ENCODE data around the gene SPACA4. TPM values are rescaled to one million over a fixed set of nuclear protein-coding genes. Genes with fewer than 3 reads are reported as not detected.

Gene SPACA4
- total RNA-seq, 4 donors from 2014 or later: not detected

DNA sequence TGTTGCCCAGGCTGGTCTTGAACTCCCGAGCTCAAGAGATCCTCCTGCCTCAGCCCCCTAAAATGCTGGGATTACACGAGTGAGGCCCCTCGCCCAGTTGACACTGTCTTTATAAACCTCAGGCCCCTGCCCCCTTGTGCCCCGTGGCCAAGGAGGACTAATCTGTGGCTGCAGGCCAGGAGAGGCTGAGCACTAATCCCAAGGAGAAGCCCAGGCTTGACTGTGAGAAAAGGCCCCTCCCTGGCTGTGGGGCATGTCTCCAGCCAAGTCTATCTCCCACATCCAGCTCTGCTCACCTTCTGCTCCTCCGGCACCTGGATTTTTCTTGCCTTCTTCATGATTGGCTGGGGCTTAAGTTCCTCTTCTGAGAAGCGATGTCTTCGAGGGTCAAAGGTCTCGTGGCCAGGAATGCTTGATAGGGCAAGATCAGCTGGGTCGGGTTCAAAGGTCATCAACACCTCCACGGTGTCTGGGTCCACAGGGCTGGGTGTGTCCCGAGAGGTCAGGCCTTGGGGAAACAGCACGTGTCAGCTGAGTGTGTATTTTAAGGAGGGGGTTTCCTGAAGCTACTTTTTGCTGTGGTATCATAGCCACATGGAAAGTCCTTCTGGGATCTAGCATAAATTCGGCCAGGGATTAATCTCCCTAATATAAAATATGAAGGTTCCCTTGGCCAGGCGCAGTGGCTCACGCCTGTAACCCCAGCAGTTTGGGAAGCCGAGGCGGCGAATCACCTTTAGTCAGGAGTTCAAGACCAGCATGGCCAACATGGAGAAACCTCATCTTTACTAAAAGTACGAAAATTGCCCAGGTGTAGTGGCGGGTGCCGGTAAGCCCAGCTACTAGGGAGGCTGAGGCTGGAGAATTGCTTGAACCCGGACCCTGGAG lies 26.9 kb downstream of the SPACA4 start:
- no peak for DNase-seq (ENCODE audit: extremely low spot score)
- peaks cover 64 to 90% (median 86%) of the 10 kb centered on the region in 4 donors for H3K4me1 ChIP-seq
- intact Hi-C loops (cut with DNase I): no loop called here

DNA sequence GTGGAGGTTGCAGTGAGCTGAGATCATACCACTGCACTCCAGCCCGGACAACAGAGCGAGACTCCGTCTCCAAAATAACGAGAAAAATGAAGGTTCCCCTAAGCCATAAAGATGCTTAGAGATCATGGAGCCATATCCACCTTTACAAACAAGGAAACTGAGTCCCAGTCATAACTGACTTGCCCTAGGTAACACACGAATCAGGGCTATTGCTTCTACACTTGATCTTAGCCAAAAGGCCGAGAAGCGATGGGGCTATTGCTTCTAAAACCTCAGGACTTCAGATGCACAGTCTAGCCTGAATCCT lies 27.4 kb downstream of the SPACA4 start:
- 36% methylated on average over 7 of the region's 7 CpGs for WGBS
- peak overlapping the region; percentile 63 to 81 (median 78) for H3K4me3 ChIP-seq

More for the DNA sequence above, 26.9 kb downstream of the SPACA4 start:
- TF ChIP-seq POLR2A (IDR thresholded peaks at IDR 0.05; ENCODE audit: low read depth) (no peak), EP300 (IDR thresholded peaks at IDR 0.05) (no peak), POLR2AphosphoS5 (IDR thresholded peaks at IDR 0.05) (no peak)
- TF ChIP-seq, protein P1, sequence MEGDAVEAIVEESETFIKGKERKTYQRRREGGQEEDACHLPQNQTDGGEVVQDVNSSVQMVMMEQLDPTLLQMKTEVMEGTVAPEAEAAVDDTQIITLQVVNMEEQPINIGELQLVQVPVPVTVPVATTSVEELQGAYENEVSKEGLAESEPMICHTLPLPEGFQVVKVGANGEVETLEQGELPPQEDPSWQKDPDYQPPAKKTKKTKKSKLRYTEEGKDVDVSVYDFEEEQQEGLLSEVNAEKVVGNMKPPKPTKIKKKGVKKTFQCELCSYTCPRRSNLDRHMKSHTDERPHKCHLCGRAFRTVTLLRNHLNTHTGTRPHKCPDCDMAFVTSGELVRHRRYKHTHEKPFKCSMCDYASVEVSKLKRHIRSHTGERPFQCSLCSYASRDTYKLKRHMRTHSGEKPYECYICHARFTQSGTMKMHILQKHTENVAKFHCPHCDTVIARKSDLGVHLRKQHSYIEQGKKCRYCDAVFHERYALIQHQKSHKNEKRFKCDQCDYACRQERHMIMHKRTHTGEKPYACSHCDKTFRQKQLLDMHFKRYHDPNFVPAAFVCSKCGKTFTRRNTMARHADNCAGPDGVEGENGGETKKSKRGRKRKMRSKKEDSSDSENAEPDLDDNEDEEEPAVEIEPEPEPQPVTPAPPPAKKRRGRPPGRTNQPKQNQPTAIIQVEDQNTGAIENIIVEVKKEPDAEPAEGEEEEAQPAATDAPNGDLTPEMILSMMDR (IDR thresholded peaks at IDR 0.05): no peak
- H3K9me3 ChIP-seq: no peaks in the 10 kb centered on the region
- peaks cover 0 to 35% (median 0%) of the 10 kb centered on the region in 4 donors for H3K36me3 ChIP-seq
- no peaks in the 10 kb centered on the region for H3K27me3 ChIP-seq
- H3K4me3 ChIP-seq: peak overlapping the region in 3 of 4 donors; percentile 78 to 81 (median 79)
- peak overlapping the region; percentile 95 to 100 (median 96) for H3K27ac ChIP-seq (replicated peaks in 1 of 4)
- WGBS: 73% methylated on average over 18 of the region's 22 CpGs

DNA sequence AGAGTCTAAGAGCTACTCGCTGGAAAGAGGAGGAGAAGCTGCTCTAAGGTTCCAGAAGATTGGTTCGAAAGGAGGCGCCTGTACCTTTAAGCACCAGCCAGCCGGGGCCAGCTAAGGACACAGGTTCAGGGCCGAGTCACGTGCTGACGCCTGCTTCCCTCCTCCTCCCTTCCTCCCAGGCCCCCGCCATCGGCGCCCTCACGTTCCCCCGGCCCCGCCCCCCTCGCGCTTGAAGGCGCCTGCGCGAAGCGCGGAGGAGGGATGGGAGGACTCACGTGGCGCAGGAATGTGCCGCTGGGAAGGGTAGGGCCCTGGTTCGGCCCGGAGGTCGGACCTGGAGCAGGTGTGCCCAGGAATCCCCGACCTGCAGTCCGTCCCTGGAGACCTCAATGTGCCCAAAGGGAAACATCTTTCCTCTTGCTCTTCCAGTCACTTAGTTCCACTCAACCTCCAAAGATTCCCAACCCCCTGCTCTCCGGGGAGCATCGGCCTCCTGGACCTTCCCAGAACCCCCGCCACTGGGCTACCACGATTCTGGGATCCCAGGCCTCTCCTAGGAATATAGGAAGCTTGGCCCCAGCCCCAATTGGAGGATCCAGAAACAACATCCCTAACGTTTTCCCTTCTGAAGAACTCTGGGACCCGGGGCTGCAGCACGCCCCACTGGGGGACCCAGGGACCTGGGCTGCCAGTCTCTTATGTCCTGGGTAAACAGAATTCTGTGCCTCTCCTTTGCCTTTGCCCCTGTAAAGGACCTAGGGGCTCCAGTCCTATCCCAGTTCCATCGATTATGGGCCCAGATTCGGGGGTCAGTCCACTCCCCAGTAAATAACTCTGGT lies 28.1 kb downstream of the SPACA4 start:
- H3K4me1 ChIP-seq: peaks cover 67 to 88% (median 86%) of the 10 kb centered on the region in 4 donors
- intact Hi-C loops (cut with DNase I): no loop called here

More for the DNA sequence above, 27.4 kb downstream of the SPACA4 start:
- H3K36me3 ChIP-seq: peaks cover 0 to 31% (median 0%) of the 10 kb centered on the region in 4 donors
- intact Hi-C loops (cut with DNase I): no loop called here
- peaks cover 69 to 92% (median 89%) of the 10 kb centered on the region in 4 donors for H3K4me1 ChIP-seq
- no peaks in the 10 kb centered on the region for H3K27me3 ChIP-seq
- TF ChIP-seq POLR2AphosphoS5 (IDR thresholded peaks at IDR 0.05) (no peak), POLR2A (IDR thresholded peaks at IDR 0.05; ENCODE audit: low read depth) (no peak), EP300 (IDR thresholded peaks at IDR 0.05) (no peak)
- TF ChIP-seq, protein P1 (IDR thresholded peaks at IDR 0.05): no peak
- no peaks in the 10 kb centered on the region for H3K9me3 ChIP-seq
- peak overlapping the region; percentile 95 to 100 (median 96) for H3K27ac ChIP-seq (replicated peaks in 1 of 4)
- no peak for DNase-seq (ENCODE audit: extremely low spot score)

DNA sequence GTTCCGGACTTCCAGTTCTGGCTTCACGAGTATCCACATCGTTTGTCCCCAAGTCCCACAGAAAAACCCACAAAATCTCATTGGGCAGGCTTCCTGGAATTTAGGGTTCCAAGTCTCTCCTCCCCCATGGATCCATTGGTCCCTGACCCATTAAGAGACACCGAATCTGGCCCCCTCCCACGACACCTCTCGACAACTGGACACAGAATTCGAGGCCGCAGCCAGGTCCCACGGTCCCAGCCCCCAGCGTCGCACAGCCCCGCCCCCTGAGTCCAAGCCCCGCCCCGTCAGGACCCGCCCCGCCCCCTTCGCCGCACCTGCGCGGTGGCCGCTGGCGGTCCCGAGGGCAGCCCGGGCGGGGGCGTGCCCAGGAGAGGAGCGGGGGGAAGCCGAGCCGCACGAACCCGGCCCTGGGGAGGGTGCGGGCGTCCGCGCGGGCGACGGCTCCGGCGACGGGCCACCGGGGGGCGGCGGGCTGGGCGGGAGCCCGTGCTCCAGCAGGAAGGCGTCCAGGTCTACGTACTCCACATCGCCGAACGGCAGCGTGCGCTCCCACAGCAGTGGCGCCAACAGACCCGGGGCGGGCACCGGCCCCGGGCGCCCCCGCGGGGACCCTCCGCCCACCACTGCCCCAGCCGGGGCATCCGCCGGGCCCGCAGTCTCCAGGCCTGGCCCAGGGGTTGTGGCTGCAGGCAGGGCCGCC lies 28.9 kb downstream of the SPACA4 start:
- H3K27ac ChIP-seq (replicated peaks in 1 of 4): peak overlapping the region; percentile 95 to 100 (median 96)
- H3K36me3 ChIP-seq: peaks cover 0 to 19% (median 0%) of the 10 kb centered on the region in 4 donors
- intact Hi-C loops (cut with DNase I): no loop called here
- TF ChIP-seq EP300 (IDR thresholded peaks at IDR 0.05) (no peak), POLR2A (IDR thresholded peaks at IDR 0.05; ENCODE audit: low read depth) (no peak), POLR2AphosphoS5 (IDR thresholded peaks at IDR 0.05) (peak; percentile 68 to 90)
- TF ChIP-seq, protein P1 (IDR thresholded peaks at IDR 0.05): no peak
- peaks cover 59 to 85% (median 78%) of the 10 kb centered on the region in 4 donors for H3K4me1 ChIP-seq
- H3K9me3 ChIP-seq: no peaks in the 10 kb centered on the region
- 2% methylated on average over 8 of the region's 67 CpGs for WGBS
- H3K4me3 ChIP-seq: peak overlapping the region; percentile 63 to 81 (median 78)
- H3K27me3 ChIP-seq: no peaks in the 10 kb centered on the region
- no peak for DNase-seq (ENCODE audit: extremely low spot score)

More for the DNA sequence above, 28.1 kb downstream of the SPACA4 start:
- Histone ChIP-seq H3K27ac (replicated peaks in 1 of 4) (peak overlapping the region; percentile 95 to 100 (median 96)), H3K36me3 (peaks cover 0 to 25% (median 0%) of the 10 kb centered on the region in 4 donors), H3K27me3 (no peaks in the 10 kb centered on the region), H3K4me3 (peak overlapping the region; percentile 63 to 81 (median 78)), H3K9me3 (no peaks in the 10 kb centered on the region)
- 6% methylated on average over 23 of the region's 37 CpGs for WGBS
- peak; percentile 98 for DNase-seq (ENCODE audit: extremely low spot score)
- TF ChIP-seq POLR2AphosphoS5 (IDR thresholded peaks at IDR 0.05): peak; percentile 85 to 99
- TF ChIP-seq, protein P1 (IDR thresholded peaks at IDR 0.05): peak in 1 of 3 experiments; percentile 33
- no peak for TF ChIP-seq EP300 (IDR thresholded peaks at IDR 0.05)
- TF ChIP-seq POLR2A (IDR thresholded peaks at IDR 0.05; ENCODE audit: low read depth): peak; percentile 27

Measured in esophagus muscularis mucosa (tissue), 4 donors.